ENCODE measurements around the gene ZBTB43.

The ZBTB43 gene

GRCh38 chr9:126842220-126842842 is 37.5 kb downstream of the ZBTB43 start:
- Histone ChIP-seq H3K9me2 (replicated peaks; ENCODE audit: insufficient read depth, low read length) (no peaks in the 10 kb centered on the region), H3K9me3 (ENCODE audit: insufficient read depth, low read length) (no peaks in the 10 kb centered on the region), H2AFZ (ENCODE audit: low read depth, low read length, severe bottlenecking) (no peak overlapping the region), H3K9ac (ENCODE audit: low read length) (no peak overlapping the region), H3K27ac (ENCODE audit: low read depth, low read length) (no peak overlapping the region), H3F3A (ENCODE audit: insufficient read depth) (no peaks in the 10 kb centered on the region), H3K4me3 (ENCODE audit: insufficient read depth, low read length, poor library complexity, severe bottlenecking) (no peak overlapping the region), H3K4me2 (ENCODE audit: low read depth, low read length, poor library complexity, severe bottlenecking) (no peak overlapping the region), H3K79me2 (ENCODE audit: insufficient read depth, low read length) (no peaks in the 10 kb centered on the region), H3K36me3 (ENCODE audit: low read length) (no peaks in the 10 kb centered on the region), H4K20me1 (ENCODE audit: low read depth, low read length) (no peaks in the 10 kb centered on the region), H3K27me3 (ENCODE audit: low read length) (no peaks in the 10 kb centered on the region)
- TF ChIP-seq EZH2phosphoT487 (conservative IDR thresholded peaks at IDR 0.05; ENCODE audit: low read length) (no peak), CTCF (IDR thresholded peaks at IDR 0.05; ENCODE audit: insufficient read depth, low read length, poor library complexity, severe bottlenecking) (no peak)

- no peaks in the 10 kb centered on the region for H3K9me3 ChIP-seq (ENCODE audit: insufficient read depth, low read length)
- H3K36me3 ChIP-seq (ENCODE audit: low read length) = no peaks in the 10 kb centered on the region
- no peak overlapping the region for H3K9ac ChIP-seq (ENCODE audit: low read length)
- no peaks in the 10 kb centered on the region for H3K9me2 ChIP-seq (replicated peaks; ENCODE audit: insufficient read depth, low read length)
- H3F3A ChIP-seq (ENCODE audit: insufficient read depth) = no peaks in the 10 kb centered on the region
- no peaks in the 10 kb centered on the region for H3K79me2 ChIP-seq (ENCODE audit: insufficient read depth, low read length)
- H3K27me3 ChIP-seq (ENCODE audit: low read length) = no peaks in the 10 kb centered on the region
- TF ChIP-seq CTCF (IDR thresholded peaks at IDR 0.05; ENCODE audit: insufficient read depth, low read length, poor library complexity, severe bottlenecking) (no peak), EZH2phosphoT487 (conservative IDR thresholded peaks at IDR 0.05; ENCODE audit: low read length) (no peak)
- no peak overlapping the region for H2AFZ ChIP-seq (ENCODE audit: low read depth, low read length, severe bottlenecking)
- H3K4me2 ChIP-seq (ENCODE audit: low read depth, low read length, poor library complexity, severe bottlenecking) = no peak overlapping the region
- H4K20me1 ChIP-seq (ENCODE audit: low read depth, low read length) = no peaks in the 10 kb centered on the region
- H3K4me3 ChIP-seq (ENCODE audit: insufficient read depth, low read length, poor library complexity, severe bottlenecking) = no peak overlapping the region
- no peak overlapping the region for H3K27ac ChIP-seq (ENCODE audit: low read depth, low read length)
Observed at GRCh38 chr9:126842977-126843799, 38.3 kb downstream of the ZBTB43 start.

- no peaks in the 10 kb centered on the region for H3K27me3 ChIP-seq (ENCODE audit: low read length)
- H3F3A ChIP-seq (ENCODE audit: insufficient read depth) = no peaks in the 10 kb centered on the region
- no peak for TF ChIP-seq CTCF (IDR thresholded peaks at IDR 0.05; ENCODE audit: insufficient read depth, low read length, poor library complexity, severe bottlenecking)
- TF ChIP-seq EZH2phosphoT487 (conservative IDR thresholded peaks at IDR 0.05; ENCODE audit: low read length) = no peak
- H4K20me1 ChIP-seq (ENCODE audit: low read depth, low read length) = no peaks in the 10 kb centered on the region
- H3K4me2 ChIP-seq (ENCODE audit: low read depth, low read length, poor library complexity, severe bottlenecking) = no peak overlapping the region
- H3K79me2 ChIP-seq (ENCODE audit: insufficient read depth, low read length) = no peaks in the 10 kb centered on the region
- no peaks in the 10 kb centered on the region for H3K9me2 ChIP-seq (replicated peaks; ENCODE audit: insufficient read depth, low read length)
- H3K36me3 ChIP-seq (ENCODE audit: low read length) = no peaks in the 10 kb centered on the region
- no peaks in the 10 kb centered on the region for H3K9me3 ChIP-seq (ENCODE audit: insufficient read depth, low read length)
- H3K27ac ChIP-seq (ENCODE audit: low read depth, low read length) = no peak overlapping the region
- no peak overlapping the region for H3K4me3 ChIP-seq (ENCODE audit: insufficient read depth, low read length, poor library complexity, severe bottlenecking)
- H2AFZ ChIP-seq (ENCODE audit: low read depth, low read length, severe bottlenecking) = no peak overlapping the region
- no peak overlapping the region for H3K9ac ChIP-seq (ENCODE audit: low read length)
Observed at GRCh38 chr9:126844085-126844484, 39.2 kb downstream of the ZBTB43 start.
